Esophagus squamous epithelium (tissue), 4 donors: ENCODE measurements around the gene RIT1.

ENCODE experiments used
- POLR2A ChIP-seq, 4 donors: fragments of 450-650 bp; IDR thresholded peaks; one replicate each; pipeline ENCODE4 v1.6.1; 2017; ENCODE audit warnings: antibody characterized with exemption in 4 of 4, mild to moderate bottlenecking in 4 of 4, moderate library complexity in 3 of 4
- TF ChIP-seq, protein P1 (sequence below), 6 experiments: fragments of 450-650 bp in 4 of 6; fragments of 200-600 bp in 2 of 6; sonication (generic) in 2 of 6; IDR thresholded peaks; one replicate each; pipeline ENCODE4 v1.5.1; 2016 to 2019; ENCODE audit warnings: antibody characterized with exemption in 6 of 6, mild to moderate bottlenecking in 4 of 6, moderate library complexity in 4 of 6

- TF ChIP-seq, protein P1, sequence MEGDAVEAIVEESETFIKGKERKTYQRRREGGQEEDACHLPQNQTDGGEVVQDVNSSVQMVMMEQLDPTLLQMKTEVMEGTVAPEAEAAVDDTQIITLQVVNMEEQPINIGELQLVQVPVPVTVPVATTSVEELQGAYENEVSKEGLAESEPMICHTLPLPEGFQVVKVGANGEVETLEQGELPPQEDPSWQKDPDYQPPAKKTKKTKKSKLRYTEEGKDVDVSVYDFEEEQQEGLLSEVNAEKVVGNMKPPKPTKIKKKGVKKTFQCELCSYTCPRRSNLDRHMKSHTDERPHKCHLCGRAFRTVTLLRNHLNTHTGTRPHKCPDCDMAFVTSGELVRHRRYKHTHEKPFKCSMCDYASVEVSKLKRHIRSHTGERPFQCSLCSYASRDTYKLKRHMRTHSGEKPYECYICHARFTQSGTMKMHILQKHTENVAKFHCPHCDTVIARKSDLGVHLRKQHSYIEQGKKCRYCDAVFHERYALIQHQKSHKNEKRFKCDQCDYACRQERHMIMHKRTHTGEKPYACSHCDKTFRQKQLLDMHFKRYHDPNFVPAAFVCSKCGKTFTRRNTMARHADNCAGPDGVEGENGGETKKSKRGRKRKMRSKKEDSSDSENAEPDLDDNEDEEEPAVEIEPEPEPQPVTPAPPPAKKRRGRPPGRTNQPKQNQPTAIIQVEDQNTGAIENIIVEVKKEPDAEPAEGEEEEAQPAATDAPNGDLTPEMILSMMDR (IDR thresholded peaks at IDR 0.05): no peak
- no peak for TF ChIP-seq POLR2A (IDR thresholded peaks at IDR 0.05)
Measured at GRCh38 chr1:155847823-155848529, 63.2 kb downstream of the RIT1 start.
